ENCODE measurements around the gene RNF123.

The RNF123 gene

GRCh38 chr3:49689046-49689907, at the start of gene RNF123, which contains the start of gene MST1:
Gene RNF123 (plus strand): TSS chr3:49689557. CDS start chr3:49691166, 1,609 bp downstream.
Gene MST1 (minus strand): TSS chr3:49689474. CDS start chr3:49688691, 783 bp downstream.
- TF ChIP-seq JUND (IDR thresholded peaks at IDR 0.05; ENCODE audit: low read depth), result no peak
- peak; percentile 78 to 85 for DNase-seq (ENCODE audit: low read depth in 1 of 2, low spot score in 1 of 2)
- in situ Hi-C loops (cut with HindIII; ENCODE audit: low pct_unique_long_range_greater_than_20kb, low sequenced_read_pairs), result no loop called here

GRCh38 chr3:49641292-49641691, 48.1 kb upstream of the RNF123 start:
- in situ Hi-C loops (cut with HindIII; ENCODE audit: low pct_unique_long_range_greater_than_20kb, low sequenced_read_pairs), result no loop called here
- DNase-seq (ENCODE audit: low read depth in 1 of 2, low spot score in 1 of 2), result no peak
- no peak for TF ChIP-seq JUND (IDR thresholded peaks at IDR 0.05; ENCODE audit: low read depth)

DNA sequence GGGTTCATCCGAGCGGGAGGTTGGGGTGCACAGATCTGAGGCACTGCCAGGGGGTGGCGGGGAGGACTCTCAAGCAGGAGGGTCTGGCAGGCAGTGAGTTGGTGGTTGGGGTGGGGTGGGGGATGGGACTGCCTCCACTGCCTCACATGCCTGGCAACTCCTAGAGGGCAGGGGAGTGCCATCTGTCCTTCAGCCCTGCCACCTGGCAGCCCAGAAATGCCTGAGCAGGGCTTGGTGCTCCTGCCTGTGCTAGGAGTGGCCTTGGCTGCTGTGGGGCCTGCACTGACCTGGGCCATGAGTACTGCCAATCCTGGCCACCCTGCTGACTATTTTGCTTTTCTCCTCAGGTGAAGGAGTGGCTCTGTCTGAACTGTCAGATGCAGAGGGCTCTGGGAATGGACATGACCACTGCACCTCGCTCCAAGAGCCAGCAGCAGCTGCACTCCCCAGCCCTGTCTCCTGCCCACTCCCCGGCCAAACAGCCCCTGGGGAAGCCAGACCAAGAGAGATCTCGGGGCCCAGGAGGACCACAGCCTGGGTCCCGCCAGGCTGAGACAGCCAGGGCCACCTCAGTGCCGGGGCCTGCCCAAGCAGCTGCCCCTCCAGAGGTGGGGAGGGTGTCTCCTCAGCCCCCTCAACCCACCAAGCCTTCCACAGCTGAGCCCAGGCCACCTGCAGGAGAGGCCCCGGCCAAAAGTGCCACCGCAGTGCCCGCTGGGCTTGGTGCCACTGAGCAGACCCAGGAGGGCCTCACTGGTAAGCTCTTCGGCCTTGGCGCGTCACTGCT, 47.2 kb upstream of the RNF123 start:
- in situ Hi-C loops (cut with HindIII; ENCODE audit: low pct_unique_long_range_greater_than_20kb, low sequenced_read_pairs), result no loop called here
- DNase-seq (ENCODE audit: low read depth in 1 of 2, low spot score in 1 of 2), result no peak
- TF ChIP-seq JUND (IDR thresholded peaks at IDR 0.05; ENCODE audit: low read depth), result no peak

GRCh38 chr3:49642708-49643145, 46.6 kb upstream of the RNF123 start:
- in situ Hi-C loops (cut with HindIII; ENCODE audit: low pct_unique_long_range_greater_than_20kb, low sequenced_read_pairs), result no loop called here
- no peak for TF ChIP-seq JUND (IDR thresholded peaks at IDR 0.05; ENCODE audit: low read depth)
- DNase-seq (ENCODE audit: low read depth in 1 of 2, low spot score in 1 of 2), result no peak

GRCh38 chr3:49644684-49645083, 44.7 kb upstream of the RNF123 start:
- no peak for DNase-seq (ENCODE audit: low read depth in 1 of 2, low spot score in 1 of 2)
- no peak for TF ChIP-seq JUND (IDR thresholded peaks at IDR 0.05; ENCODE audit: low read depth)
- in situ Hi-C loops (cut with HindIII; ENCODE audit: low pct_unique_long_range_greater_than_20kb, low sequenced_read_pairs), result no loop called here

DNA sequence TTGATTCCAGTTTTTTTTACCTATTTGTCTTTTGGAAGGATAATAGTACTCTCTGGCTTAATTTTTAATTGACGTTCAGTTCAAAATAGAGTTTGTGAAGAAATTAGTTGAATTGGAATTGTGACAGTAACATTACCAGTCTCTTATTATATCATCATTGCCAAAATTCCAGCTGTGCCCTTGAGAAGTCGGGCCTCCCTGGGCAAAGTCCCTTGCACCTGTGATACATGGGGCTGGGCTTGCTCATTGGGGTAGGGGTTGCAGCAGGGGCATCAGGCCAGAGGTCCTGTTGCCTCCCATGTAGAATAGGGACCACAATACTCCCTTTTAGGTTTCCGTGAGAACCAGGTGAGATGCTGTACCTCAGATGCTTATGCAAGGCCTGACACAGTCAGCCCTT, 43.1 kb upstream of the RNF123 start:
- in situ Hi-C loops (cut with HindIII; ENCODE audit: low pct_unique_long_range_greater_than_20kb, low sequenced_read_pairs), result no loop called here

DNA sequence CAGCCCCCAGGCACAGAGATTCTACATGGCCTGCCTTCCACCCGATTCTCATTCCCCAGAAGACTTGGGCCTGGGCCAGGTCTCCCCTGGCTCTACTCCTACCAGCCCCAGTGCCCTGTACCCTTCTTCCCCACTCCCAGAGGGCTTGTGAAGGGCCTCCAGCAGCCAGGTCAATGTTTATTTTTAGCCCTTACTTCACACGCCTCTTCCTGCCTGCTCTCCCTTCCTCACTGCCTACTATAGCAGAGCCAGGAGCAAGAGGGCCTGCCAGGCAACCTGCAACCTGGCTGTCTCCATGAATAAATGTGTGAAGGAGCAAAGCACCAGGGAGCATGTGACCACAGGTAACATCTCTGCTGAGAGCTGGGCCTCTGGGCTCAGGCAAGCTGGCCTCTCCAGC, 41.6 kb upstream of the RNF123 start:
- no peak for DNase-seq (ENCODE audit: low read depth in 1 of 2, low spot score in 1 of 2)
- in situ Hi-C loops (cut with HindIII; ENCODE audit: low pct_unique_long_range_greater_than_20kb, low sequenced_read_pairs), result no loop called here
- TF ChIP-seq JUND (IDR thresholded peaks at IDR 0.05; ENCODE audit: low read depth), result no peak

More for the DNA sequence above, 43.1 kb upstream of the RNF123 start:
- DNase-seq (ENCODE audit: low read depth in 1 of 2, low spot score in 1 of 2), result no peak
- TF ChIP-seq JUND (IDR thresholded peaks at IDR 0.05; ENCODE audit: low read depth), result no peak

DNA sequence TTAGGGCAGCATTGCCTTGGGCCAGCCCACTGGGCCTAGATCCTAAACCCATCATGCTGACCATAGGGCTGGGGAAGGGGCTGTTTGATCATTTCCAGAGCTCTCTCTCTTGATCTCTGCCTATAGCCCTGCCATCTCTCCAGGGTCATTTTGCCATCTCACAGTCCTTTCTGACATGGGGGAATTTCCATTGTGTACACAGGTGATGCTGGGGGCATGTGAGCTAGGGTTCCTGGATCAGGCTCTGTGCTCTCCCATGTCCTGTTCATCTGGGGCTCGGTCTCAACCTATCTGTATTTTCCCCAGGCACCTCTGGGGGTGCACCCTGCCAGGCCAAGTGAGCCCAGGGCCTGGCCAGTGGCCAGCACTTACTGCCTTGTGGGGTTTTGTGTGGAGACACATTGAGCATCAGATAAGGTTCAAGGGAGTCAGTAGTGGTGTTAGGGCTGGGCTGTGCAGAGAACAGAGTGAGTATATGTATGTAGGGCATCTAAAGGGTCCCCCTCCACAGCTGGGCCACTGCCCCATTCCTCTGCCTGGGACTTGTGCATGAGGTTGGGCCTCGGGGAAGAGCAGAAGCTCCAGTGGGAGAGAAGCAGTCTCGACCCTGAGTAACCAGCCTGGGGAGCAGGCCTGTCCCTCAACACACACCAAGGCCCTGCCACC, 40.9 kb upstream of the RNF123 start:
- in situ Hi-C loops (cut with HindIII; ENCODE audit: low pct_unique_long_range_greater_than_20kb, low sequenced_read_pairs), result no loop called here
- no peak for TF ChIP-seq JUND (IDR thresholded peaks at IDR 0.05; ENCODE audit: low read depth)
- DNase-seq (ENCODE audit: low read depth in 1 of 2, low spot score in 1 of 2), result no peak

DNA sequence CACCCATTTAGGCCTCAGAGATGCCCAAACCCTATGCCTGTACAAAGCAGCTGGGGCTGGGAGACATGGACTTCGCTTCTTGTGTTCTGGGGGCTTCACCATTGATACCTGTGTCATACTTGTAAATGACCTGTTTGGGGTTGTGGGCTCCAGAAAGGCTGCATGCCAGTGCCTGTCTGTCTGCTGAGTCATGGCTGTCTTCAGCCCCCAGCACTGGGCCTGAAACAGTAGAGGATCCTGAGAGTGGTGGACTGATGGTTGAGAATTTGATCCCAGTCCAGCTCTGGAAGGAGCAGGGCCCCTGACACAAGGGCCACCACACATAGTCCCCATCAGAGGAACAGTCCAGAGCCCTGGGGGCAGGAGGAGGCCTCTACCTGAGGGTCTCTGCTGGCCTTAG, 39.8 kb upstream of the RNF123 start:
- in situ Hi-C loops (cut with HindIII; ENCODE audit: low pct_unique_long_range_greater_than_20kb, low sequenced_read_pairs), result no loop called here
- no peak for TF ChIP-seq JUND (IDR thresholded peaks at IDR 0.05; ENCODE audit: low read depth)
- DNase-seq (ENCODE audit: low read depth in 1 of 2, low spot score in 1 of 2), result no peak

GRCh38 chr3:49650177-49650576, 39.2 kb upstream of the RNF123 start:
- in situ Hi-C loops (cut with HindIII; ENCODE audit: low pct_unique_long_range_greater_than_20kb, low sequenced_read_pairs), result no loop called here
- DNase-seq (ENCODE audit: low read depth in 1 of 2, low spot score in 1 of 2), result no peak
- TF ChIP-seq JUND (IDR thresholded peaks at IDR 0.05; ENCODE audit: low read depth), result no peak

- no peak for TF ChIP-seq JUND (IDR thresholded peaks at IDR 0.05; ENCODE audit: low read depth)
- no peak for DNase-seq (ENCODE audit: low read depth in 1 of 2, low spot score in 1 of 2)
- in situ Hi-C loops (cut with HindIII; ENCODE audit: low pct_unique_long_range_greater_than_20kb, low sequenced_read_pairs), result no loop called here
Measured at GRCh38 chr3:49650637-49651036, 38.7 kb upstream of the RNF123 start.

DNA sequence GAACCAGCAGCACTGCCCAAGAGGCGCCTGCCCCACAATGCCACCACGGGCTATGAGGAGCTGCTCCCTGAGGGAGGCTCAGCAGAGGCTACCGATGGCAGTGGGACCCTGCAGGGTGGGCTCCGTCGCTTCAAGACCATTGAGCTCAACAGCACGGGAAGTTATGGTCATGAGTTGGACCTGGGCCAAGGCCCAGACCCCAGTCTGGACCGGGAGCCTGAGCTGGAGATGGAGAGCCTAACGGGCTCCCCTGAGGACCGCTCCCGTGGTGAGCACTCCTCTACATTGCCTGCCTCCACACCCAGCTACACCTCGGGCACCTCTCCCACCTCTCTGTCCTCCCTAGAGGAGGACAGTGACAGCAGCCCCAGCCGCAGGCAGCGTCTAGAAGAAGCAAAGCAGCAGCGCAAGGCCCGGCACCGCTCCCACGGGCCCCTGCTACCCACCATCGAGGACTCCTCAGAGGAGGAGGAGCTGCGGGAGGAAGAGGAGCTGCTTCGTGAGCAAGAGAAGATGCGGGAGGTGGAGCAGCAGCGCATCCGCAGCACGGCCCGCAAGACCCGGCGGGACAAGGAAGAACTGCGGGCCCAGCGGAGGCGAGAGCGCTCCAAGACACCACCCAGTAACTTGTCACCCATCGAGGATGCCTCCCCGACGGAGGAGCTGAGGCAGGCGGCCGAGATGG, 37.0 kb upstream of the RNF123 start:
- no peak for DNase-seq (ENCODE audit: low read depth in 1 of 2, low spot score in 1 of 2)
- in situ Hi-C loops (cut with HindIII; ENCODE audit: low pct_unique_long_range_greater_than_20kb, low sequenced_read_pairs), result no loop called here
- TF ChIP-seq JUND (IDR thresholded peaks at IDR 0.05; ENCODE audit: low read depth), result no peak

Data from T47D (cell line).